GM18951 (cell line): ENCODE measurements around the gene CD1B.

Source experiments
- POLR2A ChIP-seq: IDR thresholded peaks from 4 replicates; pipeline ENCODE4 v1.6.1; 2011; ENCODE audit warnings: mild to moderate bottlenecking; ENCODE audit not compliant: insufficient read length, insufficient read depth; ENCODE audit errors: extremely low read depth
- in situ Hi-C: fragments of 300-500 bp; cut with MboI; formaldehyde crosslinking; loops from one replicate; pipeline ENCODE4 v1.12.0; 2022; ENCODE audit warnings: low sequenced_read_pairs, mixed read lengths, inconsistent platforms; ENCODE audit not compliant: unreplicated experiment

CD1B gene

GRCh38 chr1:158290321-158290844 is 40.9 kb downstream of the CD1B start:
- in situ Hi-C loops = loop anchor here (25.0 kb wide), 1 partner anchor 772 kb away; no protein-coding TSS in a partner anchor
- no peak for TF ChIP-seq POLR2A

GRCh38 chr1:158289811-158290210 is 41.5 kb downstream of the CD1B start, which contains the start of gene CD1C:
CD1C (plus strand) TSS chr1:158289923; CDS start chr1:158290065, 142 bp downstream.
- in situ Hi-C loops = loop anchor here (25.0 kb wide), 1 partner anchor 772 kb away; no protein-coding TSS in a partner anchor

GRCh38 chr1:158286941-158287346 is 44.4 kb downstream of the CD1B start:
- no peak for TF ChIP-seq POLR2A
- in situ Hi-C loops = loop anchor here (25.0 kb wide), 1 partner anchor 775 kb away; no protein-coding TSS in a partner anchor

More at GRCh38 chr1:158289811-158290210, 41.5 kb downstream of the CD1B start, which contains the start of gene CD1C:
- no peak for TF ChIP-seq POLR2A

- no peak for TF ChIP-seq POLR2A
- in situ Hi-C loops = loop anchor here (25.0 kb wide), 1 partner anchor 776 kb away; no protein-coding TSS in a partner anchor
Measured at GRCh38 chr1:158286487-158286886, 44.8 kb downstream of the CD1B start.

- in situ Hi-C loops = loop anchor here (25.0 kb wide), 1 partner anchor 777 kb away; no protein-coding TSS in a partner anchor
- peak; percentile 13 for TF ChIP-seq POLR2A
Measured at GRCh38 chr1:158285756-158286241, 45.5 kb downstream of the CD1B start.

GRCh38 chr1:158283965-158284364 is 47.4 kb downstream of the CD1B start:
- in situ Hi-C loops = loop anchor here (25.0 kb wide), 1 partner anchor 778 kb away; no protein-coding TSS in a partner anchor
- no peak for TF ChIP-seq POLR2A

GRCh38 chr1:158282421-158282820 is 48.9 kb downstream of the CD1B start:
- in situ Hi-C loops = loop anchor here (25.0 kb wide), 1 partner anchor 780 kb away; no protein-coding TSS in a partner anchor
